ENCODE data around the gene PARD3.

DNA sequence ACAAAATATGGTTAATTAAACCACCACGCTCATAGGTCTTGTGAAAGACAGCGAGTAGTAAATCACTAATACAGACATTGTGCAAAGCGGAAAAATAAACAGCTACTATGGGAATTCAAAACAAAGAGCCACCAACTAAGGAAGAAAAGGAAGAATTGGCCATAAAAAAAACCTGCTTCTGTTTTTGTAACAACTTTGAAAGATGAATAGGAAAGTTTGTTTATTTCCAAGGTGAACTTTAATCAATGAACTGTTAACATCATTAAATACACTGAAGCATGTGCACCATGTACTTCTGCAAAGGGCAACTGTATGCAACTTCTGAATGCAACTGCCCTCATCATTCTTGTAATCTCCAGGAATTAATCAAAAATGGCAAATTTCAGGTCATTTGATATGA is 651.1 kb downstream of the PARD3 start:
- TF ChIP-seq, protein P1, sequence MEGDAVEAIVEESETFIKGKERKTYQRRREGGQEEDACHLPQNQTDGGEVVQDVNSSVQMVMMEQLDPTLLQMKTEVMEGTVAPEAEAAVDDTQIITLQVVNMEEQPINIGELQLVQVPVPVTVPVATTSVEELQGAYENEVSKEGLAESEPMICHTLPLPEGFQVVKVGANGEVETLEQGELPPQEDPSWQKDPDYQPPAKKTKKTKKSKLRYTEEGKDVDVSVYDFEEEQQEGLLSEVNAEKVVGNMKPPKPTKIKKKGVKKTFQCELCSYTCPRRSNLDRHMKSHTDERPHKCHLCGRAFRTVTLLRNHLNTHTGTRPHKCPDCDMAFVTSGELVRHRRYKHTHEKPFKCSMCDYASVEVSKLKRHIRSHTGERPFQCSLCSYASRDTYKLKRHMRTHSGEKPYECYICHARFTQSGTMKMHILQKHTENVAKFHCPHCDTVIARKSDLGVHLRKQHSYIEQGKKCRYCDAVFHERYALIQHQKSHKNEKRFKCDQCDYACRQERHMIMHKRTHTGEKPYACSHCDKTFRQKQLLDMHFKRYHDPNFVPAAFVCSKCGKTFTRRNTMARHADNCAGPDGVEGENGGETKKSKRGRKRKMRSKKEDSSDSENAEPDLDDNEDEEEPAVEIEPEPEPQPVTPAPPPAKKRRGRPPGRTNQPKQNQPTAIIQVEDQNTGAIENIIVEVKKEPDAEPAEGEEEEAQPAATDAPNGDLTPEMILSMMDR (IDR thresholded peaks at IDR 0.05; ENCODE audit: poor library complexity, severe bottlenecking) = no peak
- TF ChIP-seq POLR2AphosphoS5 (IDR thresholded peaks at IDR 0.05) = no peak
